Muscle layer of colon (tissue), 2 donors: ENCODE data around the gene CAMKMT.

Experiments
- H3K27ac ChIP-seq: one replicate; pipeline ENCODE4 v1.7.0; 2013; ENCODE audit warnings: low read depth, mild to moderate bottlenecking, low read length, moderate library complexity
- H3K27me3 ChIP-seq, 2 donors: one replicate each; pipeline ENCODE4 v1.7.0; 2013; ENCODE audit warnings: low read length in 2 of 2, mild to moderate bottlenecking in 2 of 2; ENCODE audit not compliant: insufficient read depth in 2 of 2, control insufficient read depth in 1 of 2
- H3K36me3 ChIP-seq: one replicate; pipeline ENCODE4 v1.7.0; 2013; ENCODE audit warnings: mild to moderate bottlenecking, low read length; ENCODE audit not compliant: insufficient read depth
- H3K4me1 ChIP-seq: one replicate; pipeline ENCODE4 v1.7.0; 2013; ENCODE audit warnings: mild to moderate bottlenecking, low read length; ENCODE audit not compliant: insufficient read depth
- H3K4me3 ChIP-seq, 2 donors: one replicate each; pipeline ENCODE4 v1.7.0; 2013; ENCODE audit warnings: low read length in 2 of 2, low read depth in 1 of 2, mild to moderate bottlenecking in 1 of 2, moderate library complexity in 1 of 2
- H3K9ac ChIP-seq: one replicate; pipeline ENCODE4 v1.7.0; 2013; ENCODE audit warnings: low read length
- H3K9me3 ChIP-seq: one replicate; pipeline ENCODE4 v1.7.0; 2013; ENCODE audit warnings: mild to moderate bottlenecking, low read length
- donor health status: abdominal sarcoma.
- donor health status: Adenocarcinoma of cecum.

CAMKMT gene

GRCh38 chr2:44686561-44686960 lies 324.8 kb downstream of the CAMKMT start:
- H3K4me3 ChIP-seq = no peak overlapping the region
- no peaks in the 10 kb centered on the region for H3K27me3 ChIP-seq
- no peaks in the 10 kb centered on the region for H3K4me1 ChIP-seq
- no peak overlapping the region for H3K9ac ChIP-seq
- H3K9me3 ChIP-seq = no peaks in the 10 kb centered on the region
- H3K36me3 ChIP-seq = no peaks in the 10 kb centered on the region
- H3K27ac ChIP-seq = no peak overlapping the region

GRCh38 chr2:44687686-44688455 lies 326.1 kb downstream of the CAMKMT start:
- H3K4me1 ChIP-seq = no peaks in the 10 kb centered on the region
- H3K4me3 ChIP-seq = no peak overlapping the region
- no peak overlapping the region for H3K9ac ChIP-seq
- H3K9me3 ChIP-seq = no peaks in the 10 kb centered on the region
- H3K36me3 ChIP-seq = no peaks in the 10 kb centered on the region
- no peaks in the 10 kb centered on the region for H3K27me3 ChIP-seq
- no peak overlapping the region for H3K27ac ChIP-seq

GRCh38 chr2:44688456-44689124 lies 326.8 kb downstream of the CAMKMT start:
- Histone ChIP-seq H3K27me3 (no peaks in the 10 kb centered on the region), H3K36me3 (no peaks in the 10 kb centered on the region), H3K9ac (no peak overlapping the region), H3K4me1 (no peaks in the 10 kb centered on the region), H3K9me3 (no peaks in the 10 kb centered on the region), H3K4me3 (no peak overlapping the region), H3K27ac (no peak overlapping the region)

GRCh38 chr2:44689516-44689915 lies 327.8 kb downstream of the CAMKMT start:
- no peak overlapping the region for H3K27ac ChIP-seq
- H3K36me3 ChIP-seq = no peaks in the 10 kb centered on the region
- no peaks in the 10 kb centered on the region for H3K9me3 ChIP-seq
- H3K27me3 ChIP-seq = no peaks in the 10 kb centered on the region
- H3K4me3 ChIP-seq = no peak overlapping the region
- no peak overlapping the region for H3K9ac ChIP-seq
- H3K4me1 ChIP-seq = no peaks in the 10 kb centered on the region

GRCh38 chr2:44691174-44691785 lies 329.5 kb downstream of the CAMKMT start:
- no peaks in the 10 kb centered on the region for H3K4me1 ChIP-seq
- no peak overlapping the region for H3K27ac ChIP-seq

GRCh38 chr2:44692821-44693220 lies 331.1 kb downstream of the CAMKMT start:
- no peaks in the 10 kb centered on the region for H3K4me1 ChIP-seq
- no peak overlapping the region for H3K9ac ChIP-seq
- no peaks in the 10 kb centered on the region for H3K9me3 ChIP-seq
- no peak overlapping the region for H3K4me3 ChIP-seq
- H3K36me3 ChIP-seq = no peaks in the 10 kb centered on the region
- H3K27me3 ChIP-seq = no peaks in the 10 kb centered on the region
- H3K27ac ChIP-seq = no peak overlapping the region

More at GRCh38 chr2:44691174-44691785, 329.5 kb downstream of the CAMKMT start:
- Histone ChIP-seq H3K36me3 (no peaks in the 10 kb centered on the region), H3K9me3 (no peaks in the 10 kb centered on the region), H3K27me3 (no peaks in the 10 kb centered on the region), H3K4me3 (no peak overlapping the region), H3K9ac (no peak overlapping the region)

- Histone ChIP-seq H3K4me1 (no peaks in the 10 kb centered on the region), H3K36me3 (no peaks in the 10 kb centered on the region), H3K9ac (no peak overlapping the region), H3K27ac (no peak overlapping the region), H3K4me3 (no peak overlapping the region), H3K9me3 (no peaks in the 10 kb centered on the region), H3K27me3 (no peaks in the 10 kb centered on the region)
Measured at GRCh38 chr2:44700824-44701223, 339.1 kb downstream of the CAMKMT start.

GRCh38 chr2:44705356-44705755 lies 343.6 kb downstream of the CAMKMT start:
- Histone ChIP-seq H3K9me3 (no peaks in the 10 kb centered on the region), H3K4me1 (no peaks in the 10 kb centered on the region), H3K9ac (no peak overlapping the region), H3K27ac (no peak overlapping the region), H3K27me3 (no peaks in the 10 kb centered on the region), H3K36me3 (no peaks in the 10 kb centered on the region), H3K4me3 (no peak overlapping the region)

- H3K27ac ChIP-seq = no peak overlapping the region
- H3K9me3 ChIP-seq = no peaks in the 10 kb centered on the region
- H3K4me3 ChIP-seq = no peak overlapping the region
- H3K4me1 ChIP-seq = no peaks in the 10 kb centered on the region
- no peak overlapping the region for H3K9ac ChIP-seq
- H3K27me3 ChIP-seq = no peaks in the 10 kb centered on the region
- H3K36me3 ChIP-seq = no peaks in the 10 kb centered on the region
Measured at GRCh38 chr2:44705876-44706480, 344.2 kb downstream of the CAMKMT start.

- no peak overlapping the region for H3K27ac ChIP-seq
- H3K9me3 ChIP-seq = no peaks in the 10 kb centered on the region
- H3K27me3 ChIP-seq = no peaks in the 10 kb centered on the region
- no peak overlapping the region for H3K9ac ChIP-seq
- H3K4me1 ChIP-seq = no peaks in the 10 kb centered on the region
- H3K36me3 ChIP-seq = no peaks in the 10 kb centered on the region
- H3K4me3 ChIP-seq = no peak overlapping the region
Measured at GRCh38 chr2:44706681-44707553, 345.2 kb downstream of the CAMKMT start.
